Fibroblast of lung (primary cell): Measurements from ENCODE around the gene ARFRP1. TPM values are rescaled to one million over a fixed set of nuclear protein-coding genes. Genes with fewer than 3 reads are reported as not detected.

ENCODE experiments used
- DNase-seq, 2 donors: peaks; one replicate each; pipeline versions ENCODE4 v3.0.0 to v3.0.0-alpha.2; 2010; ENCODE audit warnings: low read depth in 2 of 2
- H2AFZ ChIP-seq: 2 replicates; pipeline ENCODE4 v1.5.1; 2012; ENCODE audit warnings: low read length, control low read depth, inconsistent platforms
- H3K27ac ChIP-seq: 2 replicates; pipeline ENCODE4 v1.5.1; 2011; ENCODE audit warnings: low read length, control low read depth; ENCODE audit not compliant: insufficient read depth
- H3K27me3 ChIP-seq: 2 replicates; pipeline ENCODE4 v1.5.1; 2011; ENCODE audit warnings: mild to moderate bottlenecking, low read length; ENCODE audit not compliant: control insufficient read depth, insufficient read depth
- H3K36me3 ChIP-seq: 2 replicates; pipeline ENCODE4 v1.5.1; 2011; ENCODE audit warnings: low read length; ENCODE audit not compliant: control insufficient read depth, insufficient read depth
- H3K4me1 ChIP-seq: 2 replicates; pipeline ENCODE4 v1.5.1; 2011; ENCODE audit warnings: low read length; ENCODE audit not compliant: control insufficient read depth, insufficient read depth; ENCODE audit errors: extremely low read depth
- H3K4me2 ChIP-seq: 2 replicates; pipeline ENCODE4 v1.5.1; 2011; ENCODE audit warnings: low read length, control low read depth; ENCODE audit not compliant: insufficient read depth; ENCODE audit errors: extremely low read depth
- H3K4me3 ChIP-seq, 4 experiments: fragments of 200-600 bp in 1 of 4; sonication (generic) in 1 of 4; replicated peaks in 1 of 4; 2 replicates each; pipeline ENCODE4 v1.5.1; 2011 to 2016; ENCODE audit warnings: low read length in 4 of 4, low read depth in 3 of 4, mild to moderate bottlenecking in 3 of 4, control low read depth in 2 of 4, inconsistent platforms in 1 of 4, mixed read lengths in 1 of 4; ENCODE audit not compliant: insufficient read depth in 1 of 4; ENCODE audit errors: control extremely low read depth in 1 of 4
- H3K79me2 ChIP-seq: 2 replicates; pipeline ENCODE4 v1.5.1; 2012; ENCODE audit warnings: mild to moderate bottlenecking, low read length, inconsistent platforms; ENCODE audit not compliant: control insufficient read depth, insufficient read depth
- H3K9ac ChIP-seq: 2 replicates; pipeline ENCODE4 v1.5.1; 2011; ENCODE audit warnings: mild to moderate bottlenecking, low read length, control low read depth; ENCODE audit not compliant: insufficient read depth
- H3K9me3 ChIP-seq: 2 replicates; pipeline ENCODE4 v1.5.1; 2012; ENCODE audit warnings: low read depth, low read length; ENCODE audit not compliant: control insufficient read depth, insufficient read depth
- H4K20me1 ChIP-seq: 2 replicates; pipeline ENCODE4 v1.5.1; 2011; ENCODE audit warnings: low read length; ENCODE audit not compliant: control insufficient read depth, insufficient read depth; ENCODE audit errors: extremely low read depth
- EZH2 ChIP-seq: IDR thresholded peaks from 2 replicates; pipeline ENCODE4 v1.5.1; 2012; ENCODE audit warnings: low read length, control low read depth, mild to moderate bottlenecking; ENCODE audit errors: missing control alignments
- polyA plus RNA-seq, 2 donors: library from polyadenylated mRNA; depleted of rRNA in 1 of 2; stranded (reverse) in 1 of 2; unstranded in 1 of 2; fragments of >200 nt; gene quantifications; 2 replicates each; pipeline ENCODE4 v1.2.1, GENCODE V29; 2011 to 2012; ENCODE audit warnings: missing spikeins in 1 of 2
- total RNA-seq: library from RNA; depleted of rRNA; stranded (reverse); fragments of >200 nt; gene quantifications from 2 replicates; pipeline ENCODE4 v1.2.1, GENCODE V29; 2014
- TF ChIP-seq, protein P1 (sequence below), 2 donors: IDR thresholded peaks in 1 of 2; conservative IDR thresholded peaks in 1 of 2; 1 replicate in 1 of 2; 2 replicates in 1 of 2; pipeline ENCODE4 v1.5.1; 2011 to 2012; ENCODE audit warnings: low read length in 2 of 2, control low read depth in 1 of 2, inconsistent platforms in 1 of 2, low read depth in 1 of 2, mild to moderate bottlenecking in 1 of 2

The ARFRP1 gene
- total and polyA plus RNA-seq, 2 donors (not counting 1 experiment from before 2014, with no cell fraction given): 34.6 to 35.0 TPM

DNA sequence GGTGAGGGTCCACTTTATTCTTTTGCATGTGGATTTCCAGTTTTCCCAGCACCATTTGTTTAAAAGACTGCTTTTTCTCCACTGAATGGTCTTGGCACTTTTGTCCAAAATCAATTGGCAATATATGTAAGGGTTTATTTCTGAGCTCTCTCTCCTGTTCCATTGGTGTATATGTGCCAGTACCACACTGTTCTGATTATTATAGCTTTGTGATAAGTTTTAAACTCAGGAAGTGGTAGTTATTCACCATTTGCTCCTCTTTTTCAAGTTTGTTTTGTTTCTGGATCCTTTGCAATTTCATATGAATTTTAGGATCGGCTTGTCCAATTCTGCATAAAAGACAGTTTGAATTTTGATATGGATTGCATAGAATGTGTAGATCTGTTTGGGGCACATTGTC is 4.4 kb upstream of the ARFRP1 start:
- Histone ChIP-seq H3K9me3 (no peaks in the 10 kb centered on the region), H3K4me3 (no peak overlapping the region), H2AFZ (no peak overlapping the region), H3K36me3 (peaks cover 10% of the 10 kb centered on the region), H3K9ac (no peak overlapping the region), H3K79me2 (peaks cover 48% of the 10 kb centered on the region), H3K27me3 (no peaks in the 10 kb centered on the region), H3K4me1 (peaks cover 2% of the 10 kb centered on the region), H3K4me2 (no peak overlapping the region), H4K20me1 (no peaks in the 10 kb centered on the region), H3K27ac (no peak overlapping the region)
- TF ChIP-seq, protein P1, sequence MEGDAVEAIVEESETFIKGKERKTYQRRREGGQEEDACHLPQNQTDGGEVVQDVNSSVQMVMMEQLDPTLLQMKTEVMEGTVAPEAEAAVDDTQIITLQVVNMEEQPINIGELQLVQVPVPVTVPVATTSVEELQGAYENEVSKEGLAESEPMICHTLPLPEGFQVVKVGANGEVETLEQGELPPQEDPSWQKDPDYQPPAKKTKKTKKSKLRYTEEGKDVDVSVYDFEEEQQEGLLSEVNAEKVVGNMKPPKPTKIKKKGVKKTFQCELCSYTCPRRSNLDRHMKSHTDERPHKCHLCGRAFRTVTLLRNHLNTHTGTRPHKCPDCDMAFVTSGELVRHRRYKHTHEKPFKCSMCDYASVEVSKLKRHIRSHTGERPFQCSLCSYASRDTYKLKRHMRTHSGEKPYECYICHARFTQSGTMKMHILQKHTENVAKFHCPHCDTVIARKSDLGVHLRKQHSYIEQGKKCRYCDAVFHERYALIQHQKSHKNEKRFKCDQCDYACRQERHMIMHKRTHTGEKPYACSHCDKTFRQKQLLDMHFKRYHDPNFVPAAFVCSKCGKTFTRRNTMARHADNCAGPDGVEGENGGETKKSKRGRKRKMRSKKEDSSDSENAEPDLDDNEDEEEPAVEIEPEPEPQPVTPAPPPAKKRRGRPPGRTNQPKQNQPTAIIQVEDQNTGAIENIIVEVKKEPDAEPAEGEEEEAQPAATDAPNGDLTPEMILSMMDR (conservative IDR thresholded peaks at IDR 0.05 in 1 of 2, IDR thresholded peaks at IDR 0.05 in 1 of 2; ENCODE audit: low read depth in 1 of 2, low read length in 2 of 2): no peak
- no peak for TF ChIP-seq EZH2
- DNase-seq: no peak

DNA sequence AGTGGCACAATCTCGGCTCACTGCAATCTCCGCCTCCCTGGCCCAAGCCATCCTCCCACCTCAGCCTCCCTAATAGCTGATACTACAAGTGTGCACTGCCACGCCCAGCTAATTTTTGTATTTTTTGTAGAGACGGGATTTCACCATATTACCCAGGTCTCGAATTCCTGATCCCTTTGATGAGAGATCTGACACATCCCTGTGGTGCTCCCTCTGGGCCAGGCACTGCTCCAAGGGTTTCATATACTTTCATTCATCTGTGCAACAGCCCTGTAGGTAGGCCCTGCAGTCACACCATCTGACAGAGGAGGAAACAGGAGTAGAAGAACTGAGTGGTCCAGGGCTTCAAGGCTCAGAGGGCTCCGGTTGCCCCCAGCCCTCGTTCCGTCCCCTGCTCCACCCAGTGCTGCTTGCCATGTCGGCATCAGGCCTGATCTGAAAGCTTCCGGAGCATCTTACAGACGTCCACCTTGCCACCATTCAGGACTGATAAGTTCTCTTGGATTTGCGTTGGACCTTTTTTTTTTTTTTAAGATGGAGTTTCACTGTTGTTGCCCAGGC is 3.4 kb upstream of the ARFRP1 start:
- Histone ChIP-seq H3K36me3 (peaks cover 15% of the 10 kb centered on the region), H4K20me1 (no peaks in the 10 kb centered on the region)

DNA sequence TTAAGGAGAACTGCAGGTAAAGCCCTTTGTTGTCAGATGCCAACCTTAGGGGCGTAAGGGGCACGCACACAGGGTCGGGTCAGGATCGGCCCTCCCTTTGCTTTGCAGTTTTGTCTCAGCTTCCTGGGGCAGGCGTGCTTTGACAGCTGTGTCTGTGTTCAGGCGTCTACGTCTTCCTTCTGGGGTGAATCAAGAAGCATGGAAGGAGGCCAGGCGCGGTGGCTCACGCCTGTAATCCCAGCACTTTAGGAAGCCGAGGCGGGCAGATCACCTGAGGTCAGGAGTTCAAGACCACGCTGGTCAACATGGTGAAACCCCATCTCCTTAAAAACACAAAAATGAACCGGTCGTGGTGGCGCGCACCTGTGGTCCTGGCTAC is 1.4 kb upstream of the ARFRP1 start:
- H3K79me2 ChIP-seq: peaks cover 64% of the 10 kb centered on the region
- H2AFZ ChIP-seq: no peak overlapping the region
- peaks cover 9% of the 10 kb centered on the region for H3K4me1 ChIP-seq
- no peak overlapping the region for H3K27ac ChIP-seq
- H4K20me1 ChIP-seq: no peaks in the 10 kb centered on the region
- no peak for DNase-seq
- peaks cover 32% of the 10 kb centered on the region for H3K36me3 ChIP-seq
- H3K4me2 ChIP-seq: peak overlapping the region; percentile 99
- no peaks in the 10 kb centered on the region for H3K27me3 ChIP-seq
- TF ChIP-seq, protein P1 (conservative IDR thresholded peaks at IDR 0.05 in 1 of 2, IDR thresholded peaks at IDR 0.05 in 1 of 2; ENCODE audit: low read depth in 1 of 2, low read length in 2 of 2): no peak
- TF ChIP-seq EZH2: no peak
- H3K4me3 ChIP-seq: peak overlapping the region; percentile 64 to 89 (median 74)
- no peaks in the 10 kb centered on the region for H3K9me3 ChIP-seq
- H3K9ac ChIP-seq: no peak overlapping the region

More for the DNA sequence above, 3.4 kb upstream of the ARFRP1 start:
- H3K9ac ChIP-seq: no peak overlapping the region
- peaks cover 8% of the 10 kb centered on the region for H3K4me1 ChIP-seq
- H3K4me3 ChIP-seq: no peak overlapping the region
- H3K27me3 ChIP-seq: no peaks in the 10 kb centered on the region
- DNase-seq: no peak
- peaks cover 56% of the 10 kb centered on the region for H3K79me2 ChIP-seq
- H2AFZ ChIP-seq: no peak overlapping the region
- no peaks in the 10 kb centered on the region for H3K9me3 ChIP-seq
- H3K27ac ChIP-seq: no peak overlapping the region
- TF ChIP-seq EZH2: no peak
- TF ChIP-seq, protein P1 (conservative IDR thresholded peaks at IDR 0.05 in 1 of 2, IDR thresholded peaks at IDR 0.05 in 1 of 2; ENCODE audit: low read depth in 1 of 2, low read length in 2 of 2): no peak
- H3K4me2 ChIP-seq: no peak overlapping the region
